Body of pancreas (tissue), 4 donors: ENCODE results near the gene CACNB3.

Experiments
- POLR2A ChIP-seq, 3 donors: fragments of 450-650 bp; IDR thresholded peaks; one replicate each; pipeline ENCODE4 v1.6.1; 2016; ENCODE audit warnings: antibody characterized with exemption in 3 of 3, mild to moderate bottlenecking in 2 of 3
- TF ChIP-seq, protein P1 (sequence below), 7 experiments: fragments of 450-650 bp in 4 of 7; fragments of 200-600 bp in 3 of 7; sonication (generic) in 3 of 7; IDR thresholded peaks; one replicate each; pipeline ENCODE4 v1.5.1; 2016 to 2019; ENCODE audit warnings: antibody characterized with exemption in 7 of 7

DNA sequence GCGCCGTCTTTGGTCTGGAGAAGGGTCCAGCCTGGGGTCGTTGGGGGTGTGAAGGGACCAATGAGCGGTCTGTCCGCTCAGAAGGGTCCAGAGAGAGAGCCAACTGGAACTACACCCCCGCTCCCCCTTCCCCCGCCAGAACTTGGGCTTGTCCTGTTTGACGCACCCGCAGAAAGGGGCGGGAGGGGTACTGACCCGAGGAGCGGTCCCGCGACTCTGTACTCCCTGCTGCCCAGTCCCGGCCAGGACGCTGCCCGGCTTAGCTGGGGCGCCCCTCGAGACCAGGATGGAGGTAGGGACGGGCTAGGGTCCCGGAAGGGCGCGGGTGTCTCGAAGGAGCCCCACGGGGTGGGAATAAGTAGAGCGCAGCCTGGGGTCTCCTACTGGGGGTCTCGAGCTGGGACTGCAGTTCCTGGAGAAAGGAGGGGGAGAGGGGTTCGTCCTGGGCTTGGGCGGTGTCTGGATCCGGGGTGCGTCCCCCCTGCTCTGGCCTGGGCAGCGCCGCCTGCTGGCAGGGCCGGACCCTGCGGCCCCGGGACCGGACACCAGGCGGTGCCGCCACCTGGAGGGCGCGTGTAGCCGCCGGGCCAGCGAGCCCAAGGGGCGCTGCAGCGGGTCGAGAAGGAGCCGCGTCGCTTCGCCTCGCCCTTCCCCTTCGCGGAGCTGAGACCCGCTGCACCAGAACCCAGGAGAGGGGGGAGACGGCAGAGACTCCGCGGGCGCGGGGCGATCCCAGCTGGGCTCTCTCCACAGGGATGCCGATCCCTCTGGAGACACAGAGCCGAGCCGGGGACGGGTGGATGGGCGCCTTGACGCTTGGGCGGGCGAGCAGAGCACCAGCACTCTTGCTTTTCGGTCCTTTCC, 3.8 kb upstream of the CACNB3 start:
- peak in 1 of 3 donors; percentile 12 for TF ChIP-seq POLR2A (IDR thresholded peaks at IDR 0.05)
- TF ChIP-seq, protein P1, sequence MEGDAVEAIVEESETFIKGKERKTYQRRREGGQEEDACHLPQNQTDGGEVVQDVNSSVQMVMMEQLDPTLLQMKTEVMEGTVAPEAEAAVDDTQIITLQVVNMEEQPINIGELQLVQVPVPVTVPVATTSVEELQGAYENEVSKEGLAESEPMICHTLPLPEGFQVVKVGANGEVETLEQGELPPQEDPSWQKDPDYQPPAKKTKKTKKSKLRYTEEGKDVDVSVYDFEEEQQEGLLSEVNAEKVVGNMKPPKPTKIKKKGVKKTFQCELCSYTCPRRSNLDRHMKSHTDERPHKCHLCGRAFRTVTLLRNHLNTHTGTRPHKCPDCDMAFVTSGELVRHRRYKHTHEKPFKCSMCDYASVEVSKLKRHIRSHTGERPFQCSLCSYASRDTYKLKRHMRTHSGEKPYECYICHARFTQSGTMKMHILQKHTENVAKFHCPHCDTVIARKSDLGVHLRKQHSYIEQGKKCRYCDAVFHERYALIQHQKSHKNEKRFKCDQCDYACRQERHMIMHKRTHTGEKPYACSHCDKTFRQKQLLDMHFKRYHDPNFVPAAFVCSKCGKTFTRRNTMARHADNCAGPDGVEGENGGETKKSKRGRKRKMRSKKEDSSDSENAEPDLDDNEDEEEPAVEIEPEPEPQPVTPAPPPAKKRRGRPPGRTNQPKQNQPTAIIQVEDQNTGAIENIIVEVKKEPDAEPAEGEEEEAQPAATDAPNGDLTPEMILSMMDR (IDR thresholded peaks at IDR 0.05), result peak; percentile 97 to 100 (median 99)
